HEK293 (cell line): Measurements from ENCODE around the gene CDC37.
A peak's percentile ranks its signal among the peaks of the same experiment; 100 is the strongest.

Source experiments
- CTCF ChIA-PET: fragments of 350-600 bp; formaldehyde crosslinking; extraction: SDS; loops from one replicate; lab custom pipeline; 2021; ENCODE audit warnings: antibody characterized with exemption; lab: Yijun Ruan, JAX
- POLR2A ChIA-PET: fragments of 300-600 bp; formaldehyde crosslinking; extraction: SDS; loops from one replicate; lab custom pipeline; 2020; ENCODE audit warnings: antibody characterized with exemption, inconsistent platforms; lab: Yijun Ruan, JAX
- H3K27ac ChIP-seq: fragments of 200-500 bp; sonication (Bioruptor generic); 2 replicates; pipeline ENCODE4 v1.5.1; 2014; ENCODE audit warnings: low read depth, low read length, control low read depth, inconsistent platforms; ENCODE audit errors: extremely low read depth
- H3K36me3 ChIP-seq, 2 experiments: fragments of 200-500 bp in 1 of 2; sonication (Bioruptor generic) in 1 of 2; 1 replicate in 1 of 2; 2 replicates in 1 of 2; pipeline ENCODE4 v1.5.1; 2014 to 2017; ENCODE audit warnings: inconsistent platforms in 2 of 2, low read length in 2 of 2; ENCODE audit not compliant: control insufficient read depth in 2 of 2, insufficient read depth in 1 of 2
- H3K4me1 ChIP-seq: fragments of 200-500 bp; sonication (Bioruptor generic); 2 replicates; pipeline ENCODE4 v1.5.1; 2014; ENCODE audit warnings: mild to moderate bottlenecking, low read length, inconsistent platforms; ENCODE audit not compliant: control insufficient read depth, insufficient read depth
- H3K4me3 ChIP-seq: 2 replicates; pipeline ENCODE4 v1.5.1; 2011; ENCODE audit warnings: low read depth, mild to moderate bottlenecking, control low read depth, low read length, moderate library complexity
- H3K9me3 ChIP-seq: fragments of 200-500 bp; sonication (Bioruptor generic); 2 replicates; pipeline ENCODE4 v1.5.1; 2014; ENCODE audit warnings: low read depth, low read length, inconsistent platforms; ENCODE audit not compliant: control insufficient read depth, insufficient read depth
- BCL6B ChIP-seq: fragments of 450-650 bp; formaldehyde crosslinking; IDR thresholded peaks from 2 replicates; pipeline ENCODE4 v1.5.1; 2017; ENCODE audit warnings: missing biosample characterization, missing genetic modification characterization
- INSM2 ChIP-seq: fragments of 450-650 bp; formaldehyde crosslinking; IDR thresholded peaks from 2 replicates; pipeline ENCODE4 v1.5.1; 2016; ENCODE audit warnings: missing biosample characterization, missing genetic modification characterization
- KLF17 ChIP-seq: fragments of 450-650 bp; formaldehyde crosslinking; IDR thresholded peaks from 2 replicates; pipeline ENCODE4 v1.5.1; 2016; ENCODE audit warnings: missing biosample characterization, missing genetic modification characterization
- PATZ1 ChIP-seq: fragments of 450-650 bp; formaldehyde crosslinking; IDR thresholded peaks from 2 replicates; pipeline ENCODE4 v1.5.1; 2016; ENCODE audit warnings: missing biosample characterization, missing genetic modification characterization
- PBX3 ChIP-seq: sonication (generic); formaldehyde crosslinking; IDR thresholded peaks from 2 replicates; pipeline ENCODE4 v1.8.1; 2022; ENCODE audit warnings: mild to moderate bottlenecking, moderate library complexity, missing genetic modification reagents
- SP2 ChIP-seq: fragments of 450-650 bp; formaldehyde crosslinking; IDR thresholded peaks from 2 replicates; pipeline ENCODE4 v1.5.1; 2016; ENCODE audit warnings: missing biosample characterization, missing genetic modification characterization
- ZBTB1 ChIP-seq: fragments of 450-650 bp; formaldehyde crosslinking; IDR thresholded peaks from 2 replicates; pipeline ENCODE4 v1.5.1; 2016; ENCODE audit warnings: missing biosample characterization, missing genetic modification characterization
- ZBTB20 ChIP-seq: fragments of 450-650 bp; formaldehyde crosslinking; IDR thresholded peaks from 2 replicates; pipeline ENCODE4 v1.5.1; 2016; ENCODE audit warnings: missing biosample characterization, missing genetic modification characterization
- ZFP69B ChIP-seq: fragments of 450-650 bp; formaldehyde crosslinking; IDR thresholded peaks from 2 replicates; pipeline ENCODE4 v1.5.1; 2016; ENCODE audit warnings: missing biosample characterization, missing genetic modification characterization
- ZNF121 ChIP-seq: fragments of 450-650 bp; formaldehyde crosslinking; IDR thresholded peaks from 2 replicates; pipeline ENCODE4 v1.5.1; 2016; ENCODE audit warnings: missing biosample characterization, missing genetic modification characterization
- ZNF354C ChIP-seq: fragments of 450-650 bp; formaldehyde crosslinking; IDR thresholded peaks from 2 replicates; pipeline ENCODE4 v1.5.1; 2016; ENCODE audit warnings: missing biosample characterization, missing genetic modification characterization, low read depth, borderline replicate concordance
- ZNF391 ChIP-seq: fragments of 450-650 bp; formaldehyde crosslinking; IDR thresholded peaks from 2 replicates; pipeline ENCODE4 v1.5.1; 2016; ENCODE audit warnings: low read depth, missing biosample characterization, missing genetic modification characterization, borderline replicate concordance
- ZNF394 ChIP-seq: fragments of 450-650 bp; formaldehyde crosslinking; IDR thresholded peaks from 2 replicates; pipeline ENCODE4 v1.5.1; 2016; ENCODE audit warnings: missing biosample characterization, missing genetic modification characterization, mild to moderate bottlenecking, moderate library complexity, borderline replicate concordance
- ZNF561 ChIP-seq: fragments of 450-650 bp; IDR thresholded peaks from 2 replicates; pipeline ENCODE4 v1.5.1; 2018; ENCODE audit warnings: missing biosample characterization, missing genetic modification characterization, borderline replicate concordance
- ZNF571 ChIP-seq: fragments of 450-650 bp; formaldehyde crosslinking; IDR thresholded peaks from 2 replicates; pipeline ENCODE4 v1.5.0; 2017; ENCODE audit warnings: missing biosample characterization, missing genetic modification characterization
- ZNF624 ChIP-seq: fragments of 450-650 bp; formaldehyde crosslinking; IDR thresholded peaks from 2 replicates; pipeline ENCODE4 v1.5.1; 2017; ENCODE audit warnings: missing biosample characterization, missing genetic modification characterization
- ZNF658 ChIP-seq: fragments of 450-650 bp; formaldehyde crosslinking; IDR thresholded peaks from 2 replicates; pipeline ENCODE4; 2016; ENCODE audit warnings: missing biosample characterization, missing genetic modification characterization

CDC37 gene

DNA sequence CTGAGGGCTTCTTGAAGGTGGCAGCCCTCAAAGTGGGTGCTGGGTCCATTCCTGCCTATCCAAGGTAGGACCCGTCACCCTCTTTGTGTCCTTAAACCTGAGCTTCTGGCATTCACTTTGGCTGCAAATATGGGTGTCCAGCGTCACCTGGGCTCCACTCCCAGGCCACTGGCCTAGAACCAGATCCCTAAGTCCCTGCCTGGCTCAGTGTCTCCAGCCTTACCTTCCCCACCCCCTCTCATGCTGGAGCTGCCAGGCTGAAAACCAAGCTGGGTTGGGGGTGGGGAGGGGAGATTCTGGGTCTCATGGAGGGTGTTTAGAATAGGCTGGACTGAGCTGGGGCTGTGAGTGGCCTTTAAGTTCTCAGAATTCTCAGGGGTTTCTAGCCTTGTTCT is 29.4 kb upstream of the CDC37 start (continued):
- TF ChIP-seq ZNF658 (tag by site-specific recombination) (no peak), PBX3 (CRISPR knock-in tag) (no peak), ZNF354C (tag by site-specific recombination) (no peak)

GRCh38 chr19:10431943-10432735 is 28.8 kb upstream of the CDC37 start:
- ChIA-PET CTCF (no interaction called here), POLR2A (interaction anchor here (0.6 kb wide), 1 partner anchor 9 kb away, joined by 9 read pairs; no protein-coding TSS in a partner anchor)
- Histone ChIP-seq H3K4me3 (no peak overlapping the region), H3K27ac (no peak overlapping the region), H3K4me1 (no peaks in the 10 kb centered on the region), H3K9me3 (no peaks in the 10 kb centered on the region), H3K36me3 (no peaks in the 10 kb centered on the region)
- TF ChIP-seq BCL6B: no peak
- no peak for TF ChIP-seq ZNF394
- no peak for TF ChIP-seq ZNF571 (tag by site-specific recombination)
- peak; percentile 51; the same call in 1 of the 2 replicates for TF ChIP-seq PATZ1 (tag by site-specific recombination)
- no peak for TF ChIP-seq ZNF561 (tag by site-specific recombination)
- peak; percentile 77; the same call in 1 of the 2 replicates for TF ChIP-seq ZFP69B
- TF ChIP-seq ZBTB20 (tag by site-specific recombination): no peak
- peak; percentile 23 for TF ChIP-seq SP2 (tag by site-specific recombination)
- TF ChIP-seq ZNF121 (tag by site-specific recombination): no peak
- no peak for TF ChIP-seq ZNF391
- TF ChIP-seq ZBTB1 (tag by site-specific recombination): no peak
- TF ChIP-seq KLF17: peak; percentile 44; the same call in 1 of the 2 replicates

DNA sequence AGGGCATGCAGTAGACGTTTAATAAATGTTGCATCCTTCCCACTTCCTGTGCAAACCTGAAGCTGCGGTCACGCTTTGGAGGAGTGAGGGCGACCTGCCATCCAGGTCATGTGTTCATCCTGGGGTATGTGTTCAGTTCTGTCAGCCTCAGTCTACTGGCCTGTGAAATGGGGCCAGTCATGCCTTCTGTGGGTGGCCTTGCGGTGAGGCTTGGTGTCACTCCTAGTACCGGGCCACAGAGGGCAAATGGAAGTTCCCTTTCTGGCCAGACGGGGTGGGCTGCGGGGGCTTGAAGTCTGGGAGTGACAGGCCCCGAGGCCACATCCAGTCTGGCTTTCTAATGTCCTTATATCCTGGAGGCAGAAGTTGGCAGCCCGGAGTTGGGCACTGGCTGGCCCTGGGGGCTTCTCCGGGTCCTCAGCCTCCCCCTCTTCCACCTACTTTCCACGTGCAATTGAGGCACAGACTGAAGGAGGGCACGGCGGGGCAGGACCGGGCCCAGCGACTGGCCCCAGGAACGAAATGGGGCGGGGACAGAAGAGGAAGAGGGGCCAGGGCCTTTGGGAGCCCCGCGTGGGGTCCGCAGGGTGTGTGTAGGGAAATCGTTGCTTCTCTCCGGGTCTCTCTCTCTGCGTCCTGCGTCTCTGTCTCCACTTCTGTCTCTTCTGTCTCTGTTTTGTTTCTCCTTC is 28.1 kb upstream of the CDC37 start:
- H3K4me1 ChIP-seq: no peaks in the 10 kb centered on the region
- no peak overlapping the region for H3K27ac ChIP-seq
- TF ChIP-seq INSM2 (tag by site-specific recombination) (0 out of 2 replicates have a peak, but pooled peaks have one; percentile 23), ZNF624 (no peak)
- no peaks in the 10 kb centered on the region for H3K9me3 ChIP-seq
- POLR2A ChIA-PET: interaction anchor here (0.6 kb wide), 1 partner anchor 8 kb away, joined by 9 read pairs; no protein-coding TSS in a partner anchor
- CTCF ChIA-PET: interaction anchor here (8.3 kb wide), 1 partner anchor 15 kb away, joined by 71 read pairs; no protein-coding TSS in a partner anchor
- H3K4me3 ChIP-seq: peak overlapping the region; percentile 19
- H3K36me3 ChIP-seq: no peaks in the 10 kb centered on the region
